Activated T-cell treated with anti-CD3 and anti-CD28 coated beads, Interleukin-2, amount 50 U/mL, for 72 hours (primary cell): ENCODE data around the gene GINS2. TPM values are rescaled to one million over a fixed set of nuclear protein-coding genes. Genes with fewer than 3 reads are reported as not detected.

Experiments
- ATAC-seq, 2 donors: fragments of 150-1000 bp; cut with Tn5 transposase; replicated peaks in 1 of 2; 2 replicates each; pipeline ENCODE4 v1.10.0; 2021; ENCODE audit warnings: moderate library complexity in 2 of 2, mild to moderate bottlenecking in 1 of 2
- DNase-seq, 2 donors: peaks; one replicate each; pipeline ENCODE4 v3.0.0; 2021 to 2022; ENCODE audit warnings: mixed read lengths in 1 of 2
- H3K27ac Mint-ChIP-seq: one replicate; pipeline ENCODE4 v1.8.0; 2022; ENCODE audit warnings: mild to moderate bottlenecking, moderate library complexity, mixed read lengths
- H3K27me3 Mint-ChIP-seq: one replicate; pipeline ENCODE4 v1.8.0; 2022; ENCODE audit warnings: low read depth, mixed read lengths
- H3K36me3 Mint-ChIP-seq, 2 donors: one replicate each; pipeline ENCODE4 v1.8.0; 2022; ENCODE audit warnings: mixed read lengths in 2 of 2, mild to moderate bottlenecking in 1 of 2; ENCODE audit not compliant: insufficient read depth in 2 of 2
- H3K4me1 Mint-ChIP-seq: one replicate; pipeline ENCODE4 v1.8.0; 2022; ENCODE audit warnings: low read depth, mixed read lengths
- H3K4me3 Mint-ChIP-seq, 2 donors: one replicate each; pipeline ENCODE4 v1.8.0; 2022; ENCODE audit warnings: mild to moderate bottlenecking in 2 of 2, mixed read lengths in 2 of 2, moderate library complexity in 2 of 2
- H3K9me3 Mint-ChIP-seq, 2 donors: one replicate each; pipeline ENCODE4 v1.8.0; 2022; ENCODE audit warnings: mixed read lengths in 2 of 2
- total RNA-seq, 2 donors: library from RNA; stranded (reverse); gene quantifications; one replicate each; pipeline ENCODE4 v1.2.3, GENCODE V29; 2022

The GINS2 gene
- total RNA-seq, 2 donors from 2014 or later = 32.6 to 55.6 TPM

DNA sequence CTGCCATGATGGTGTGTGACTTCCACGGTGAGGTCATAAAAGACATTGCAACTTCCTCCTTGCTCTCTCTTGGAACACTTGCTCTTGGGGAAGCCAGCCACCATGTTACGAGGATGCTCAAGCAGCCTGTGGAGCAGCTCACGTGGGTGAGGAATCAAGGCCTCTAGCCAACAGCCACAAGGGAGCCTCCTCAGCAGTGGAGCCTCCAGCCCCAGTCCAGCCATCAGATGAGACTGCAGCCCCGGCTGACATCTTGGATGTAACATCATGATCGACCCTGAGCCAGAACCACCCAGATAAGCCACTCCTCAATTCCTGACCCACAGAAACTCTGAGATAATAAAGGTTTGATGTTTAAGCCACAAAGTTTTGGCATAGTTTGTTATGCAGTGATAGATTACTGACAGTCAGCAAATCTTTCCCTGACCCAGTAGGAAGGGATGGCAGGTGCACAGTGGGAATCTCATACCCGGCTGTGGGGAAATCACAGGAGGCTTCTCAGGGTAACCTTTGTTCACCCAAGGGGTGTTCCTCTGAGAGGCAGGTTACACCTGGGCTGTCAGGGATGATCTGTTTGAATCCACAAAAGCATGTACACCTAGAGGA, 23.3 kb upstream of the GINS2 start:
- ATAC-seq = no peak
- peaks cover 0 to 4% of the 10 kb centered on the region in 2 donors for H3K9me3 Mint-ChIP-seq

DNA sequence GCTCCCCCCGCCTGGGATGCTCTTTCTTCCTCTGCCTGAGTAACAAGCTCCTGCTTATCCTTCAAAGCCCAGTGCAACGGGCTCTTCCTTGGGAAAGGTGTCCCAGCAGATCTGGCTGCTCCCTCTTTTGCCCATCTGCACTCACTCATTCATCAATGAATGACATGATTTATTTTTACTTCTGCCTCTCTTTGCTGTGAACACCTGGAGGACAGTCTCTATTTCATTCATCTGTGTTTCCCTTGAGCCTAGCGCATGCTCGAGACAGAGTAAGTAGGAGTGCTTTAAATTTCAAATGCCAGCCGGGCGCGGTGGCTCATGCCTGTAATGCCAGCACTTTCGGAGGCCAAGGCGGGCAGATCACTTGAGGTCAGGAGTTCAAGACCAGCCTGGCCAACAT, 22.0 kb upstream of the GINS2 start:
- no peak for ATAC-seq
- Mint-ChIP-seq H3K9me3 (peaks cover 1 to 4% of the 10 kb centered on the region in 2 donors), H3K4me1 (no peaks in the 10 kb centered on the region), H3K36me3 (peaks cover 0 to 4% of the 10 kb centered on the region in 2 donors), H3K27me3 (peaks cover 6% of the 10 kb centered on the region), H3K27ac (no peak overlapping the region), H3K4me3 (no peak overlapping the region)
- DNase-seq = no peak

More for the DNA sequence above, 23.3 kb upstream of the GINS2 start:
- peaks cover 0 to 4% of the 10 kb centered on the region in 2 donors for H3K36me3 Mint-ChIP-seq
- H3K27ac Mint-ChIP-seq = no peak overlapping the region
- H3K4me3 Mint-ChIP-seq = no peak overlapping the region
- no peaks in the 10 kb centered on the region for H3K4me1 Mint-ChIP-seq
- no peak for DNase-seq
- H3K27me3 Mint-ChIP-seq = peaks cover 14% of the 10 kb centered on the region

DNA sequence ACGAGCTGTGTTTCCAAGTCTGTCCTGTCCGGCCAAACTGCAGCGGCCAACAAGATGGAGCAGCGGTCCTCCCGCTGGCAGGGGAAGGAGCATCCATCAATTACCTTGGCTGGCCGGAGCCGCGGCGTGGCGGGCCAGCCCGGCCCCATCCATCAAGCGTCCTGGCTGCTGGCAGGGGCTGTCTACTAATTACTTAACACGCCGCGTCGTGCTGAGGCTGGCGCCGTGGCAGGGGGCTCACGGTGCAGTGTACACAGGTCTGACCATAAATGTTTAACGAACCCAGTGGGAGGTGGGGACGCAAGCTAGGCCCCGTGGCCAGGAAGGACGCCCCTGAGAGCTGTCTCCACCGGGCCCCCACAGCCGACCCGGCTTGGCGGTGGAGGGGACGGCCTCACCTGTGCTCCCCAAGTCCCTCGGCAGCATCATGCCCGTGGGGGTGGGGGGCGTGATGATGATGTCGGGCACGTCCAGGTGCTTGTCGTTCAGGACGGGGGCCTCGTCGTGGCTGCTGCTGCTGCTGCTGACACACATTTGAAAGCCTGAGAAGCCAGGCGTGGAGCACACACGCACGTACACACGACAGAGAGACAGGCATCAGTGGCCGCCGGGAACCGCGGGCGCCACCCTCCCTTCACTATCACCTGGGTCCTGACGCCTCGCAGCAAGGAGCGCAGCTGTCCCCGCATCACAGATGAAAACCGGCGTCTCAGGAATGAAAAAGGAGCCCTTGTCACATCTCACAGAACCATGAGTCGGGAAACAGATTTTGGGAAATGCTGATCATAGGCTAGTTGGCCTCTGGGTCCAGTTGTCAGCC, 21.2 kb upstream of the GINS2 start:
- peaks cover 1 to 4% of the 10 kb centered on the region in 2 donors for H3K9me3 Mint-ChIP-seq
- H3K27ac Mint-ChIP-seq = no peak overlapping the region
- no peak overlapping the region for H3K4me3 Mint-ChIP-seq
- no peaks in the 10 kb centered on the region for H3K4me1 Mint-ChIP-seq
- H3K36me3 Mint-ChIP-seq = peaks cover 0 to 4% of the 10 kb centered on the region in 2 donors
- no peaks in the 10 kb centered on the region for H3K27me3 Mint-ChIP-seq
- ATAC-seq = no peak
- no peak for DNase-seq

DNA sequence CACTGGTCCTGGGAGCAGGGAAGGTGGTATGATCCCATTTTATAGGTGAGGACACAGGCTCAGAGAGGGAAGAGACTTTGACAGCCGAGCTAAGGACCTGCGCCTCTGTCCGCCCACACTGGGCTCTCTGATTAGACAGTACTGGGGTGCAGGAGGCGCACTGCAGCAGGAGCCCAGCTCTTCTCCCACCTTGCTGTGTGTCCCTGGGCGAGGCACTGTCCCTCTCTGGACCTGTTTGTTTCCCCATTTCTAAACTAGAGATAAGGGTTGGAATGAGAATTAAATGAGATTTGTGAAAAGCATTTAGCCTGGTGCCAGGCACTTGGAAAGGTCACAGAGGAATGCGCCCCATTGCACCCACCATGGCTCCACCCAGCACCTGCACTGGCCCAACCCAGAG, 19.6 kb upstream of the GINS2 start:
- no peak overlapping the region for H3K4me3 Mint-ChIP-seq
- ATAC-seq (no peak), DNase-seq (no peak)
- no peaks in the 10 kb centered on the region for H3K4me1 Mint-ChIP-seq
- H3K36me3 Mint-ChIP-seq = peaks cover 0 to 4% of the 10 kb centered on the region in 2 donors
- H3K9me3 Mint-ChIP-seq = peaks cover 1 to 4% of the 10 kb centered on the region in 2 donors
- no peak overlapping the region for H3K27ac Mint-ChIP-seq
- H3K27me3 Mint-ChIP-seq = no peaks in the 10 kb centered on the region

DNA sequence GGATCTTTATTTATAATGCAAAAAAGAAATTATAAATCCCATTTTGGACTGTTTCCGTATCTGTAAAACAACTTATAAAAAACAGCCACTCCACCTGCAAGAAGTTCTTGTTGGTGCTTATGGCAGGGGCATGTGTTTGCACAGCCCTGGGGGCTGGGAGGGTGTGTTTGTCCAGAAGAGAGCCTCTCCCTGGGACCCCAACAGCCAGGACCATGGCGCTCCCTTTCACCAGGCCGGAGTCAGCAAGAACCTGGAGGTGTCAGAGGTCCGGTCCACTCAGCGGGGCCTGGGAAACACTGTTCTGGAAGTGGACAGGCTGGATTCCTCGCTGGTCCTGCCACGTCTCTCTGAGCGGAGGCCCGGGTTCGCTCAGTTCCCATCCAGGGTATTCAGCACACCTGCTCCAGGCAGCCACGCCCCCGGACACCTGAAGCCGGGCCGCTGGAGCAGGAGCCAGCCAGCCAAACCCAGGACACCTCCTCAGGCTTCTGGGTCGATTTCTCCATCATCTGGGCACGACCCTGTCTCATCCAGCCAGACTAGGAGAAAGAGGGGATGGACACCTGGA, 18.9 kb upstream of the GINS2 start:
- DNase-seq = no peak
- Mint-ChIP-seq H3K27ac (no peak overlapping the region), H3K36me3 (peaks cover 0 to 4% of the 10 kb centered on the region in 2 donors), H3K9me3 (peaks cover 1 to 4% of the 10 kb centered on the region in 2 donors), H3K4me3 (no peak overlapping the region), H3K27me3 (no peaks in the 10 kb centered on the region), H3K4me1 (no peaks in the 10 kb centered on the region)
- ATAC-seq = no peak

DNA sequence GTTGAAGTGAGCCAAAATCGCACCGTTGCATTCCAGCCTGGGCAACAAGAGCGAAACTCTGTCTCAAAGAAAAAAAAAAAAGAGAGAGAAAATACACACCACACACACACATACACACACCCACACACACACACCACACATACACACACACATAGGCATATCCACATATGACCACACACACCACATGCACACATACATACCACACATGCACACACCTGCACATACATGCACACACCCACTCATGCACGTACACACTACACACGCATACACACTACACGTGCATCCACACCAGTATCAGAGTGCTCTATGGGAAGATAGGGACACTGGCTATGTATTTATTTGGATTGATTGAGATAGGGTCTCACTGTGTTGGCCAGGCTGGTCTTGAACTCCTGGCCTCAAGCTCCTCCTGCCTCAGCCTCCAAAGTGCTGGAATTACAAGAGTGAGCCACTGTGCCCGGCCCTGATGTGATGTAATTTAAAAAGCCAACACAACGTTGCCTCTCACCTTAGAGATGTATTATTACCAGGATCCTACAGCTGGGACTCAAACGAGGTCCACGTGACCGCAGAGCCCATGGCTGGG, 17.8 kb upstream of the GINS2 start:
- no peaks in the 10 kb centered on the region for H3K36me3 Mint-ChIP-seq
- ATAC-seq (no peak), DNase-seq (no peak)
- no peaks in the 10 kb centered on the region for H3K4me1 Mint-ChIP-seq
- H3K27me3 Mint-ChIP-seq = no peaks in the 10 kb centered on the region
- peaks cover 0 to 3% of the 10 kb centered on the region in 2 donors for H3K9me3 Mint-ChIP-seq
- no peak overlapping the region for H3K4me3 Mint-ChIP-seq
- no peak overlapping the region for H3K27ac Mint-ChIP-seq

DNA sequence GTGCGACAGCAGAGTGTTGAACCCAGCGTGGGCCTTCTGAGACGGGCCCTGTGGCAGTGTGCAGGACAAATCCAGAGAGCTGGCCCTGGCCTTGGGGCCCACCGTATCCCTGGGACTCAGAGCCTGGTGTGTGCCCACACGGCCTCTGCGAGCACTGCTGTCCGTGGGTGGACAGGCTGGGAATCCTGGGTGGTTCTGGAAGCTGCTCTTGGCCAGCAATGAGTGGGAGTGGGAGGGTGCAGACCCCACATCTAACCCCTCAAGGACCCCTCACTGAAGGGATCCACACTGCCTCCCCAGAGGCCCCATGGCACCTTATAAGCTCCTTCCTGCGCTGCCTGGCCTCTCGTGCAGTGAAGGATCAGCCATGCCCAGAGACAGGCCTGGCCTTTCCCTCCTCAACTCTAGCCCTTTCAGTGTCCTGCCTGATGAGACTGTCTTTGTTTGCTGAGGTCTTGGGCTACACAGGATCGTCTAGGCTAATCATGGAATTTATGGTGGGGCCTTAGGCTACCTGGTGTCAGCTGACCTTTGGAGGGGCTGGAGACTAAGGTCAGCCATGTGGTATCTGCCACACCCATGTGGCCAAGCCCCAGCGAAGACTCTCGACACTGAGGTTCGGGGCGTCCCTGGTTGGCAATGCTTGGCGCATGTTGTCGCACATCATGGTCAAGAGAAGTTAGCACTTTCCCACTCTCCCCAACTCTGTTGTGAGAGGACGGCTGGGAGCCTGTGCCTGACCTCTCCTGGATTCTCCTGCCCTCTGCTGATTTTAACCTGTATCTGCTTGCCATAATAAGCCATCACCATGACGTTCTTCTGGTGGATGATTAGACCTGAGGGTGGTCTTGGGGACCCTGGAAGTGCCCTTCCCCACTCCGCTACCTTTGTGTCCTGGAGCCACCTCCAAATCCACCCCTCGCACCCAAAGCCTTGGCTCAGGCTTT, 16.4 kb upstream of the GINS2 start:
- no peaks in the 10 kb centered on the region for H3K27me3 Mint-ChIP-seq
- no peaks in the 10 kb centered on the region for H3K36me3 Mint-ChIP-seq
- no peak for DNase-seq
- no peak for ATAC-seq
- H3K4me3 Mint-ChIP-seq = no peak overlapping the region
- H3K4me1 Mint-ChIP-seq = no peaks in the 10 kb centered on the region
- H3K9me3 Mint-ChIP-seq = peaks cover 0 to 3% of the 10 kb centered on the region in 2 donors
- H3K27ac Mint-ChIP-seq = no peak overlapping the region

DNA sequence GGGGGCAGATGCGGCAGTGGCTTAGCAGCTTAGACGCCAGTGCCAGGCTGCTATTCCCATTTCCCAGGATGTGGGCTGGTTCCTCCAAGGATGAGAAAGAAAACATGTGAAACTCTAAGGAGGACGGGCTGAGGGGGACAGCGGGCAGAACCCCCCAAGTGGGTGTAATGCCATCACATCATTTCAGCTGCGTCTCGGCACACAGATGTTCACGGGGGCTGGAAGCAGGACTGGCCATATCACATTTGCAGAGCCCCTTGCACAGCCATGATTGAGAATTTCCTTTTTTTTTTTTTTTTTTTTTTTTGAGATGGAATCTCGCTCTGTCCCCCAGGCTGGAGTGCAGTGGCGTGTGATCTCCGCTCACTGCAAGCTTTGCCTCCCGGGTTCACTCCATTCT, 15.3 kb upstream of the GINS2 start:
- H3K9me3 Mint-ChIP-seq = peaks cover 0 to 3% of the 10 kb centered on the region in 2 donors
- no peaks in the 10 kb centered on the region for H3K4me1 Mint-ChIP-seq
- DNase-seq (no peak), ATAC-seq (no peak)
- no peak overlapping the region for H3K4me3 Mint-ChIP-seq
- no peak overlapping the region for H3K27ac Mint-ChIP-seq
- no peaks in the 10 kb centered on the region for H3K27me3 Mint-ChIP-seq
- H3K36me3 Mint-ChIP-seq = no peaks in the 10 kb centered on the region

DNA sequence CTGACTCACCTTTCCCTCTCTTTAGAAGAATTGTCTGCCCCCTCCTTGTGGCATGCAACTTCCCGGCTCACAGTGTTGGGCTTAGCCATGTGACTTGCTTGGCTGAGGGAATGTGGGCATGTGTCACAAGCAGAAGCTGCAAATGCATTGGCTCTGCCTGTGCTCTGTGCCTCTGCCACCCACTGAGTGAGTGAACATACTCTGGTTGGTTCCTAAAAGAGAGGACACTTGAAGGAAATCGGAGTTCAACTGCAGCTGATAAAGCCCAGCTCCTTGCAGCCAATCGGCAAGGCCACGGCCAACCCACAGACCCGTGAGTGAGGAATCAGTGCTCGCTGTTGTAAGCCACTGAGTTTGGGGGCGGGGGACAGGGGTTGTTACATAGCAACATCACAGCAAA, 10.9 kb upstream of the GINS2 start:
- DNase-seq (no peak), ATAC-seq (no peak)
- peaks cover 0 to 1% of the 10 kb centered on the region in 2 donors for H3K9me3 Mint-ChIP-seq
- no peaks in the 10 kb centered on the region for H3K4me1 Mint-ChIP-seq
- no peak overlapping the region for H3K4me3 Mint-ChIP-seq
- H3K27me3 Mint-ChIP-seq = peaks cover 8% of the 10 kb centered on the region
- no peaks in the 10 kb centered on the region for H3K36me3 Mint-ChIP-seq
- H3K27ac Mint-ChIP-seq = no peak overlapping the region

DNA sequence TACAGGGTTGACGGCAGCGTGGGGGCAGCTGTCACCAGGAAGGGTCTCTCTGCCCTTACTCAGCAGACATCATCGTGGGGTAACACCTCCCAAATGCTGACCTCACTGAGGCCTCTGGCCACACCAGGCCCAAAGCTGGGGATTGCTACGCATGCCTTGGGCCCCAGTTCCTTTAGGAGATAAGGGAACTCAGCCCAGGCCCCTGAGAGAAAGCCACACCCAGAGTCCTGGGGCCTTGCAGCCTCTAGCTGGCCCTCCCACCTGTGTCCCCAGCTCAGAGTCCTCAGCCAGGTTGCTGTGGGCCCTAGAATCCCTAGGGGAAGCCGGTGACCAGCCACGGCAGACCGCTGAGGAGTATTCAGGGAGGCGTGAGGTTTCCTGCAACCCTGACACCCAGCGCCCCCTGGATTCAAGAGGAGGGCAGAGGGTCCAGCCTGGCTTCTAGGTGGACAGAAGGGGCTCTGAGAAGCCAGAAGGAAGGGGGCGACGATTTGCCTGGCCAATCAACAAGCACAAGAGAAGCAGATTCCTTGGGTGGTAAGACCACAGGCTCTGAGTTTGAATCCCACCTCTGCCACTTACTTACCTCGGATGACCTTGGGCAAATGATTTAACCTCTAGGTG, 10.3 kb upstream of the GINS2 start:
- no peak overlapping the region for H3K27ac Mint-ChIP-seq
- peaks cover 0 to 1% of the 10 kb centered on the region in 2 donors for H3K9me3 Mint-ChIP-seq
- no peaks in the 10 kb centered on the region for H3K4me1 Mint-ChIP-seq
- ATAC-seq = no peak
- no peaks in the 10 kb centered on the region for H3K36me3 Mint-ChIP-seq
- H3K4me3 Mint-ChIP-seq = no peak overlapping the region
- H3K27me3 Mint-ChIP-seq = peaks cover 8% of the 10 kb centered on the region
- DNase-seq = no peak

DNA sequence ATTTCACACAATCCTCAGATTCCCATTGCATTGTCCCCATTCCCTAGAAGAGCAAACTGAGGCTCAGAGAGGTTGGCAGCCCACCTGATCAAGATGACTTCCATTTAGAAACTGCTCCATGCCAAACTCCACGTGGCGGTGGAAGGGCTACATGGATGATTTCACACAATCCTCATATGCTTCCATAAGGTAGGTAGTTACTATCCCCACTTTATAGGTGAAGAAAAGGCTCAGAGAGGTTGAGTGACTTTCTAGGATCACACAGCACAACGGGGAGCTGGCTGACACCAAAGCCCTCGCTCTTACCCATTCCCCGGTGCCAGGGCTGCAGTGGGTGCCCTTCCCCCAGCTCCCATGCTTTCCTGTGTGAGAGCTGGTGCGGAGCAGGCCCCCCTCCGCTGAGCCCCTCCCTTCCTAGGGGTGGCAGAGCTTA, 9.7 kb upstream of the GINS2 start:
- no peaks in the 10 kb centered on the region for H3K36me3 Mint-ChIP-seq
- H3K27ac Mint-ChIP-seq = no peak overlapping the region
- H3K4me1 Mint-ChIP-seq = no peaks in the 10 kb centered on the region
- H3K27me3 Mint-ChIP-seq = peaks cover 8% of the 10 kb centered on the region
- H3K9me3 Mint-ChIP-seq = peaks cover 0 to 1% of the 10 kb centered on the region in 2 donors
- H3K4me3 Mint-ChIP-seq = no peak overlapping the region
- ATAC-seq (no peak), DNase-seq (no peak)

DNA sequence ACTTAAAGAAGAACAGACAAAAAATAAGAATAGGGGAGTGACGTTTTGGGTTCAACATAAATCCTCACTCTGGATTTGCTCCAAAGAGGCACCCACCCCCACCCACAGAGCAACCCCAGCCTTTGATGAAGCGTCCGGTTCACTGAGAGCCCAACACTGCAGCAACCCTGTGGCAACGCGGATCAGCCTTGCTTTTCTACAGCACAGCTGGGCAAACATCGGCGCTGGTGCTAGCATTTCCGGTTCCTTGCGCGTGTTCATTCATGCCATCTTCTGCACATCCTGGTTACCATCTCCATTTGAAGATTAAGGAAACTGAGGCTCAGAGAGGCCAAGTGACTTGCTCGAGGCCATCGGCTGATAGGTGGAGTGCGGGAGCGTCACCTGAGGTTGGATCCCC, 8.7 kb upstream of the GINS2 start:
- ATAC-seq (no peak), DNase-seq (no peak)
- no peak overlapping the region for H3K4me3 Mint-ChIP-seq
- H3K27me3 Mint-ChIP-seq = peaks cover 8% of the 10 kb centered on the region
- H3K36me3 Mint-ChIP-seq = no peaks in the 10 kb centered on the region
- peaks cover 0 to 1% of the 10 kb centered on the region in 2 donors for H3K9me3 Mint-ChIP-seq
- H3K4me1 Mint-ChIP-seq = no peaks in the 10 kb centered on the region
- H3K27ac Mint-ChIP-seq = no peak overlapping the region
